SKM-1 (cell line): ENCODE measurements around the gene MACROD1.
A peak's percentile ranks its signal among the peaks of the same experiment; 100 is the strongest.
"Not testable (repeated sequence)": the region's sequence is repeated elsewhere in the genome, so short reads cannot be mapped to it uniquely, and the experiment has no call there.

Source experiments
- DNase-seq: peaks from one replicate; lab custom pipeline; 2025; ENCODE audit not compliant: unreplicated experiment; lab: John Stamatoyannopoulos, UW

MACROD1 gene

DNA sequence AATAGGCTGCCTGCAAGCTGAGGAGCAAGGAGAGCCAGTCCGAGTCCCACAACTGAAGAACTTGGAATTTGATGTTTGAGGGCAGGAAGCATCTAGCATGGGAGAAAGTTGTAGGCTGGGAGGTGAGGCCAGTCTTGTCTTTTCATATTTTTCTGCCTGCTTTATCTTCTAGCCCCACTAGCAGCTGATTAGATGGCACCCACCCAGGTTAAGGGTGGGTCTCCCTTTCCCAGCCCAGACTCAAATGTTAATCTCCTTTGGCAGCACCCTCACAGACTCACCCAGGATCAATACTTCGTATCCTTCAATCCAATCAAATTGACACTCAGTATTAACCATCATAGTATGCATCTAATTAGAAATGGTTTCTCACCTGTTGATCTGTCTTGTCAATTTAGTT lies 196.5 kb downstream of the MACROD1 start:
- DNase-seq, result no peak

DNA sequence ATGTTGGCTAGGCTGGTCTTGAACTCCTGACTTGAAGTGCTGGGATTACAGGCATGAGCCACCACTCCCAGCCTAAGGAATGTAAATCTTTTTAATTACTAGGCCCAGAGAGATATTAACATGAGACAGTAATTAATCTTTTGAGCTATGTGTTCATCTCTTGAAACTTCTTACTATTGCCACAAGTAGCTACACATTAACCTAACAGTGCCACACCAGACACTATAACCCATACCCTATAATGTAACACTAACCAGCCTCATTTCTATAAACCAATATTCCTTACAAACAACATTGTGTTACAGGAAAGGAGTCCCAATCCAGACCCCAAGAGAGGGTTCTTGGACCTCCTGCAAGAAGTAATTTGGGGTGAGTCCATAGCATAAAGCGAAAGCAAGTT lies 199.5 kb downstream of the MACROD1 start:
- DNase-seq, result no peak

DNA sequence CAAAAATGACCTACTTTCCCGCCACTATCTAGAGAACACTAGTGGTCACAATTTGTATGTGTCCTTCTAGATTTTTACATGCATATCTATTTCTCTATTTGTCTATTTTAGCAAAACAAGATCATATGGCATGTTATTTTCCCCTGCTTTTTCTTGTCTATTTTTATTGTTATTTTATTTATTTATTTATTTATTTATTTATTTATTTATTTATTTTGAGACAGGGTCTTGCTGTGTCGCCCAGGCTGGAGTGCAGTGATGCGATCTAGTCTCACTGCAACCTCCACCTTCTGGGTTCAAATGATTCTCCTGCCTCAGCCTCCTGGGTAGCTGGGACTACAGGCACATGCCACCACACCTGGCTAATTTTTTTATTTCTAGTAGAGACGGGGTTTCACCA lies 202.0 kb downstream of the MACROD1 start:
- not testable (repeated sequence) for DNase-seq

DNA sequence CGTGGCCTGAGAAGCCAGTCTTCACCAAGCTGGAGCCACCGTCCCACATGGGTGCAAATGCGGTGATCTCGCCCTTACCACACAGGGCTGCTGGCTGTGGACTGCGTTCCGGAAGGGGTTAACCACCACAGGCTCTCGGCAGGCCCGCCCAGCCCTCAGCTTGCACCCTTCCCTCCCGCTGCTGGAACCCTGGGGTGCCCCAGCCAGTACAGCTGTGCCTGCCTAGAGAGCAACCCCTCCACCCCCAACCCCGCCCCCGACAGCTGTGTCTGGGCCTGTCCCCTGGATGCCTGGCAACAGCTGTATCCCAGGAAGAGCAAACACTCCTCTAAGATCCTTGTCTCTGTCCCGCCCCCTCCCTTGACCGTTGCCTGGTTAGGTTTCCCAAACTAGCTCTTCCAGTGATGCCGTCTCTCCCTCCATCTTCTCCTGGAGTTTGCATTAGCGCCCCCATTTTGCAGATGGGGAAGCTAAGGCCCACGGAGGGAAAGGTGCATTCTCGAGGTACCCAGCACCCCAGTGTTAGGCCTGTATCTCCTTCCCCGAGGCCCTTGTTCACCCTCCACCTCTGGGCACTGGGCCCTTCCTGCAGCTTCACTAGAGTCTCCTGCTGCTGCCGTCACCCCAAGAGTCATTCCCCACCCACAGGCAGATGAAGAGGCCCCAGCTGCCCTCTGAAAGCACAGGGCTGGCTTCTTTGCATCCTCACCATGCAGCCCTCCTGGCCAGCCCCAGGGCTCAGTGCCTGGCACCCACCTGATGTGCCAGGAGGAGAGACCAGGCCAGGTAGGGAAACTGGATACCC lies 204.1 kb downstream of the MACROD1 start:
- no peak for DNase-seq

GRCh38 chr11:63958008-63958407 lies 207.9 kb downstream of the MACROD1 start:
- DNase-seq, result no peak

DNA sequence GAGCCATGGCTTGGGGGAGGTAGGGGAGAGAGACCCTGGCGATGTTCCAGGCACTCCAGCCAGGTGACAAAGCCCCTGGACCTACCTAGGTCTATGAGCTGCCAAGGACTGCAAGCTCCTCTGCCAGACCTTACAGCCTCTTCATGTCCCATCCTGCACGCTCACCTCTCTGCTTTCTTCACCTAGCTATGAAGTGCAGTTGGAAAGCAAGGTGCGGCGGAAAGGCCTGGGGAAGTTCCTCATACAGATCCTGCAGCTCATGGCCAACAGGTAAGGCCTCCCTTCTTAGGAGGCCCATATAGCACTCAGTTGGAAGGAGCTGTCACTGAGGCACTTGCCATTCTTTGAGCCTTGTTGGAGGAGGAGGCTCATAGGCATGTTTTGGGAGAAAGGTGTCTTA lies 213.3 kb downstream of the MACROD1 start:
- DNase-seq, result no peak

- peak; percentile 53 for DNase-seq
Measured at GRCh38 chr11:63951779-63952536, 214.0 kb downstream of the MACROD1 start.
